Loucy (cell line): Measurements from ENCODE around the gene CDCA4.

Experiments
- H2AFZ ChIP-seq: fragments of 200-600 bp; sonication (generic); 2 replicates; pipeline ENCODE4 v1.6.0; 2016; ENCODE audit warnings: antibody characterized with exemption, mild to moderate bottlenecking, low read length, moderate library complexity
- H3F3A ChIP-seq: fragments of 200-600 bp; 2 replicates; pipeline ENCODE4 v1.6.0; 2016; ENCODE audit warnings: antibody characterized with exemption, low read depth, mild to moderate bottlenecking
- H3K27me3 ChIP-seq: fragments of 200-600 bp; sonication (generic); 2 replicates; pipeline ENCODE4 v1.6.1; 2014; ENCODE audit warnings: low read length, mild to moderate bottlenecking; ENCODE audit not compliant: insufficient read depth, poor library complexity, severe bottlenecking
- H3K36me3 ChIP-seq: fragments of 200-600 bp; sonication (generic); 2 replicates; pipeline ENCODE4 v1.6.1; 2016; ENCODE audit warnings: low read length; ENCODE audit not compliant: insufficient read depth
- H3K4me1 ChIP-seq: fragments of 200-600 bp; sonication (generic); 2 replicates; pipeline ENCODE4 v1.5.1; 2014; ENCODE audit warnings: low read length, mild to moderate bottlenecking; ENCODE audit not compliant: insufficient read depth, poor library complexity, severe bottlenecking
- H3K4me2 ChIP-seq: fragments of 200-600 bp; sonication (generic); 2 replicates; pipeline ENCODE4 v1.6.0; 2014; ENCODE audit warnings: antibody characterized with exemption, low read length, low read depth, mild to moderate bottlenecking; ENCODE audit not compliant: poor library complexity, severe bottlenecking
- H3K4me3 ChIP-seq: fragments of 200-600 bp; sonication (generic); 2 replicates; pipeline ENCODE4 v1.5.1; 2014; ENCODE audit warnings: low read length, mild to moderate bottlenecking, mixed read lengths; ENCODE audit not compliant: poor library complexity, severe bottlenecking
- H3K79me2 ChIP-seq: fragments of 200-600 bp; sonication (generic); 2 replicates; pipeline ENCODE4 v1.6.1; 2014; ENCODE audit warnings: low read length; ENCODE audit not compliant: insufficient read depth
- H3K9ac ChIP-seq: fragments of 200-600 bp; sonication (generic); 2 replicates; pipeline ENCODE4 v1.6.0; 2014; ENCODE audit warnings: mild to moderate bottlenecking, low read depth, low read length, moderate library complexity; ENCODE audit not compliant: poor library complexity, severe bottlenecking
- H3K9me2 ChIP-seq: fragments of 200-600 bp; sonication (generic); replicated peaks from 2 replicates; pipeline ENCODE4 v1.6.1; 2016; ENCODE audit warnings: low read depth, low read length, mixed read lengths
- H3K9me3 ChIP-seq: fragments of 200-600 bp; sonication (generic); 2 replicates; pipeline ENCODE4 v1.6.1; 2014; ENCODE audit warnings: mild to moderate bottlenecking, antibody characterized with exemption, low read length, low read depth; ENCODE audit not compliant: insufficient read depth
- H4K20me1 ChIP-seq: fragments of 200-600 bp; sonication (generic); 2 replicates; pipeline ENCODE4 v1.6.0; 2014; ENCODE audit warnings: antibody characterized with exemption, low read length, mild to moderate bottlenecking; ENCODE audit not compliant: insufficient read depth, poor library complexity, severe bottlenecking
- CTCF ChIP-seq: fragments of 200-600 bp; sonication (generic); conservative IDR thresholded peaks from 2 replicates; pipeline ENCODE4 v1.5.1; 2014; ENCODE audit warnings: mild to moderate bottlenecking, antibody characterized with exemption, low read length
- EZH2phosphoT487 ChIP-seq: fragments of 200-600 bp; IDR thresholded peaks from 2 replicates; pipeline ENCODE4 v1.6.1; 2018; ENCODE audit warnings: antibody characterized with exemption, mild to moderate bottlenecking, moderate library complexity, borderline replicate concordance

Gene CDCA4

GRCh38 chr14:105026802-105027563 is 6.1 kb upstream of the CDCA4 start:
- no peaks in the 10 kb centered on the region for H3K36me3 ChIP-seq
- TF ChIP-seq EZH2phosphoT487 (no peak), CTCF (no peak)
- H3K79me2 ChIP-seq = peaks cover 10% of the 10 kb centered on the region
- H3K9me3 ChIP-seq = no peaks in the 10 kb centered on the region
- peak overlapping the region; percentile 66 for H2AFZ ChIP-seq
- peak overlapping the region; percentile 64 for H3K9ac ChIP-seq
- H3K4me1 ChIP-seq = peaks cover 46% of the 10 kb centered on the region
- H3K4me3 ChIP-seq = peak overlapping the region; percentile 39
- H3F3A ChIP-seq = no peaks in the 10 kb centered on the region
- no peaks in the 10 kb centered on the region for H3K9me2 ChIP-seq
- peak overlapping the region; percentile 59 for H3K4me2 ChIP-seq
- no peaks in the 10 kb centered on the region for H4K20me1 ChIP-seq
- no peaks in the 10 kb centered on the region for H3K27me3 ChIP-seq

GRCh38 chr14:105026033-105026785 is 5.3 kb upstream of the CDCA4 start:
- TF ChIP-seq CTCF (no peak), EZH2phosphoT487 (no peak)
- Histone ChIP-seq H3K9me2 (no peaks in the 10 kb centered on the region), H4K20me1 (no peaks in the 10 kb centered on the region), H3K36me3 (no peaks in the 10 kb centered on the region), H3F3A (no peaks in the 10 kb centered on the region), H3K79me2 (peaks cover 17% of the 10 kb centered on the region), H3K4me2 (peak overlapping the region; percentile 59), H3K9me3 (no peaks in the 10 kb centered on the region), H3K9ac (peak overlapping the region; percentile 64), H3K27me3 (no peaks in the 10 kb centered on the region), H3K4me3 (no peak overlapping the region), H2AFZ (no peak overlapping the region), H3K4me1 (peaks cover 50% of the 10 kb centered on the region)

- no peak overlapping the region for H2AFZ ChIP-seq
- no peaks in the 10 kb centered on the region for H3F3A ChIP-seq
- H3K4me1 ChIP-seq = peaks cover 50% of the 10 kb centered on the region
- peaks cover 2% of the 10 kb centered on the region for H4K20me1 ChIP-seq
- H3K9me2 ChIP-seq = no peaks in the 10 kb centered on the region
- peaks cover 3% of the 10 kb centered on the region for H3K27me3 ChIP-seq
- peak overlapping the region; percentile 28 for H3K4me2 ChIP-seq
- H3K9me3 ChIP-seq = no peaks in the 10 kb centered on the region
- no peak for TF ChIP-seq EZH2phosphoT487
- TF ChIP-seq CTCF = no peak
- peaks cover 22% of the 10 kb centered on the region for H3K79me2 ChIP-seq
- no peaks in the 10 kb centered on the region for H3K36me3 ChIP-seq
- H3K9ac ChIP-seq = no peak overlapping the region
- no peak overlapping the region for H3K4me3 ChIP-seq
Observed at GRCh38 chr14:105025429-105025828, 4.5 kb upstream of the CDCA4 start.
